Activated CD8-positive, alpha-beta memory T cell treated with anti-CD3 and anti-CD28 coated beads, Interleukin-2, amount 50 U/mL, for 1 hour (primary cell): ENCODE data around the gene MTRF1.
"Not testable (repeated sequence)": the region's sequence is repeated elsewhere in the genome, so short reads cannot be mapped to it uniquely, and the experiment has no call there.

Experiments
- DNase-seq: peaks from one replicate; pipeline ENCODE4 v3.0.0-alpha.2; 2020; ENCODE audit errors: extremely low read depth

The MTRF1 gene

GRCh38 chr13:41177616-41178015 is 85.8 kb downstream of the MTRF1 start:
- no peak for DNase-seq

- DNase-seq = not testable (repeated sequence)
These were observed 87.8 kb downstream of the MTRF1 start for GRCh38 chr13:41175576-41175975.
